AG08396 (cell line): ENCODE results near the gene CAPN2.
A peak's percentile ranks its signal among the peaks of the same experiment; 100 is the strongest.
"Not testable (repeated sequence)": the region's sequence is repeated elsewhere in the genome, so short reads cannot be mapped to it uniquely, and the experiment has no call there.

Experiments used
- DNase-seq: peaks from one replicate; pipeline ENCODE4 v3.0.0; 2012; ENCODE audit warnings: low spot score, mixed read lengths

Gene CAPN2

GRCh38 chr1:223792046-223792445 is 79.7 kb downstream of the CAPN2 start:
- DNase-seq: no peak

- DNase-seq: no peak
Measured at GRCh38 chr1:223793716-223794115, 81.4 kb downstream of the CAPN2 start.

DNA sequence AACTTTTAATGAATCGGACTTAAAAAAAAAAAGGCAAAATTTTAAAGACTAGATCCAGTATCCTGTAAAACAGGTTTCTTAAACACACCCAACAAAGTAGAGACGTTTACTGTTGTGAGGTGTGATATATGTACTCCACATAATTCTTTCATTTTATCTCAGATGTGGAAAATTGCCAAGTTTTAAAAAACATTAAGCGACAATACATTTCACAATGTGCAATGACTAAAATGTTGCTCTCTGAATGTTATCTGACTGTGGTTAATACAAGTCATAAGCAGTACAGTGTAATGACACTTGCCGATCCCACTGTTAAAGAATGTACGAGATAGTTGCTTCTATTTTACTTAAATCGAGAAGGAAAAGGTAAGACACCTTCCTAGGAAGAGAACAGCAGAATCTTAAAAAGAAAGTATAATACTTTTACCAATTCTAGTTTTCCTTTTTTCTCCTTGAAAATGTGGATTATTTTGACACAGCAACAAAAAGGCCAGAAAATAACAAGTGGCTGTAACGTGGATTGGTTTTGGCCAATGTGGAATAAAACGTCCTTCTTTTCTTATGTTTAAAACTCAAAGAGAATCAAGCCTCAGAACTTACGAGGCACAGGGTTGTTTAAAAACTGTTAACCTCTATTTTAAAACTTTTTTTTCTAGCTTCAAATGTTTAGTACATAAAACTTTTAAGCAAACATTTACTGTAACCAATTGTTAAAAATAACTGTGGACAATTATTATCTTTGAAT is 82.0 kb downstream of the CAPN2 start:
- DNase-seq: no peak

DNA sequence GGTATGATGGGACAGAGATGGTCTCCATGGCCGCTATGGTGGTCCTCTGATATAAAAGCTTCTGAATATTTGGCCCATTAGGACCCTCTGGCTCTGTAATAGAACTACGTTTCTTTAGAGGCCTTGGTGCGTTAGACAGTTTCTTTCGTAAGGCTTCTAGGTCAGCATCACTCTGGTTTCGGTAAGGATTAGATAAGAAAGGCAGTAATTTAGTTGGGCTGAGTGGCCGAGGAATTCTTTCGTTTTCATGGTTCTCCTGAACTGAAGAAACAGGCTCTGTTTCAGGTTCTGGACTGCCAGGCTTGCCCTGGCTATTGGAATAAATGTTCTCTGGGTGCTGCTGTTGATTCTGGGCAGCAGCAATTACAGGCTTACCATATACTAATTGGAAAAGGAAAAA is 83.9 kb downstream of the CAPN2 start:
- DNase-seq: no peak

DNA sequence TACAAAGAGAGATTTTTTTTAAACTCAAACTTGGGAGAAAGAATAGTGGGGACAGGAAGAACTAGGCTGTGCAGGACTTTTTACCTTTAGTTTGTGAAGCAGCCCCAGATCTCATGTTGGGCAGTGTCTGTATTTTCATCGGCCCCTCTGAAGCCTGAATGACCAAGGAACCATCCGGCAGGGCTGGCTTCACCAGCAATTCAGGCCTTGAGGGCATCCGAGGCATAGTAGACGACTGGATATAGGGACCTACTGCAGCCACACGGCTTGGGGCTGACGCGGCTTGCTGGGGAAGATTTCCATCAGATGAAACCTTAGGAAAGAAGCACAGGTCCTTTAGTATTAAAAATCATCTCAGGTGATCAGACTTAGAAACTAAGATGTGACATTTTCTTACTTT is 89.7 kb downstream of the CAPN2 start:
- DNase-seq: no peak

GRCh38 chr1:223802602-223803001 is 90.3 kb downstream of the CAPN2 start:
- DNase-seq: no peak

DNA sequence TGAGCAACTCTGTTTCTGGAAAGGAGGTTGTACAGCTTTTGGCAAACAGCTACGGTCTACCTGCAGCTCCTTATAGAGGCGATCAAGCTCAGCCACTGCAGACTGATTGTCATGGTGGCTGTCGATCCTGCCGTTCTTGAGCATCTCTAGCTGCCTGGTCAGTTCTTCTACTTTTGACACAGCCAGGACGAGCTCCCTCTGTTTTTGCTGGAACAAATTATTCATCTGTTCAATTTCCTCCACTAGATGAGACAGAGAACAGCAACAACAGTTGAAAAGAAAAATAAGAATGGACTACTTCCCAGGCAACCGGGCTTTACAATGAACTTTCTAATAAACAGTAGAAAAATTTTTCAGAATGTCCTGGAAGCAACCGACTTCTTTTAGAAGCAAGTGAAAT is 90.9 kb downstream of the CAPN2 start:
- DNase-seq: no peak

- DNase-seq: not testable (repeated sequence)
Measured at GRCh38 chr1:223809905-223810304, 97.6 kb downstream of the CAPN2 start.

DNA sequence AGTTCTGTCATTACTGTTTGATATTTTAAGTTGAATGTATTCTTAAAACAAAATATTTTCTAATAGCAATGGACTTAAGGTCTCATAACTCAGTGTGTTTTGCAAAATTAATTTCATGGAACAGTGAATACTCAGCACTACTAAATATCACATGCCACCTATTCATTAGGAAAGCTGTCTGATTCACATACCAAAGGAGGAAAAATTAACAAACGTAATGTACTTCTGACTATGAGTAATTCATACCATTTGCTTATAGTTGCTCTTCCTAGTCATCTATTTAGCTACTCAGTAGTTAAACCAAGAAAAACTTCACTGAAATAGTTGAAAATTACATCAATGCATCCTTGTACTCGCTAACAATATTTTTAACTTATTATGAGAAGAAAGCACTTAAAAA is 98.2 kb downstream of the CAPN2 start:
- no peak for DNase-seq

DNA sequence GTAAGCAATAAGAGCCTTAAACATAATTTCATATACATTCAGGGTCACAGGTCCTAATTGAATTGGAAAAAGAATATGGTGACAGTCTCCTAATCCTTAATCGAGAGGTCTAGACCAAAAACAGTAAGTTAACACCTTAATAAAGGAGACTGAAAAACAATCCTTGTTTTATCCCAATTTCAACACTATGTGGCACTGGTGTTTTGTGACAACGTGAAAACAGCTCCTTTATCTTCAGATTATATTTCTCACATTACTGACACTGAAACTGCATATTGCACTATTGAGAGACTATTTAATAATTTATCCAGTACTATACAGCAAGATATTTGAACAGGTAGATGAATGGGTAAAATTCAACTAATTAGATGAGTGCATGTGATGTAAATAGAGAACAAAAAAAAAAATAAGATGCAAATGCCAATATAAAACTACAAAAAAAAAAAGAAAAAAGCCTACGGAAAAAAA is 99.3 kb downstream of the CAPN2 start:
- no peak for DNase-seq

GRCh38 chr1:223813645-223814044 is 101.3 kb downstream of the CAPN2 start:
- no peak for DNase-seq

DNA sequence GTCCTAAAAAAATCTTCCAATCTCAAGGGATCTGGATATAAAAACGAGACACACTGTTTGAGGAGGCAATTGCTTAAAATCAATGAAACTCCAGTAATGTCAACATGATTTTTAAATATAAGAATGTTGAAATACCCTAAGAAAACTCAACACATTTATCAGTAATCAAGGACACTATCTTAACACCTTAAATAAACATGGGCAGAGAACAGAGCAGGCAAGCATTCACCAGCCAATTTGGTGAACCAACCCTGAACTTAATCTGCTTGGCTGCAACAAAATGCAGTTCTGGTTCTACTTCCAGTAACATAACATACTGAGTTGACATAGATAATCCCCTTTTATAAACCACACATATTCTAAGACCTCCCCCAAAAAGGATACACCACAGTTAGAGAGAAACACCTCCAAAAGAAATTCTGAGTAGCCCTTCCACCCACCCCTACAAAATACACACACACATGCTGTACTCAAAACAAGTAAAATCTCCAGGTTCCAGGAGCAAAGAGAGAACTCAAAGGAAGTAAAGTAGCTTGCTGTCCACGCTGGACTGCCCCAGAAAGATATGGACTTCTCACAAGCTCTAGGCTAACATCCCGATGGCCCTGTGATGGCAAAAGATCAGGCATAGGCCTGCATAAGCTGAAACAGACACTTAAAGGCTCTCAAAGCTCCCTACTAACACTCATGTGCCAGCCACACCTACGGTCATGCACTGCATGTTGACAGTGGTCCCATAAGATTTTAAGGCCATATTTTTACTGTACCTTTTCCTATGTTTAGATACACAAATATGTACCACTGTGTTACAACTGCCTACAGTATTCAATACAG is 102.9 kb downstream of the CAPN2 start:
- DNase-seq: no peak

- DNase-seq: no peak
Measured at GRCh38 chr1:223815865-223816264, 103.5 kb downstream of the CAPN2 start.

GRCh38 chr1:223817265-223817664 is 104.9 kb downstream of the CAPN2 start:
- DNase-seq: not testable (repeated sequence)

DNA sequence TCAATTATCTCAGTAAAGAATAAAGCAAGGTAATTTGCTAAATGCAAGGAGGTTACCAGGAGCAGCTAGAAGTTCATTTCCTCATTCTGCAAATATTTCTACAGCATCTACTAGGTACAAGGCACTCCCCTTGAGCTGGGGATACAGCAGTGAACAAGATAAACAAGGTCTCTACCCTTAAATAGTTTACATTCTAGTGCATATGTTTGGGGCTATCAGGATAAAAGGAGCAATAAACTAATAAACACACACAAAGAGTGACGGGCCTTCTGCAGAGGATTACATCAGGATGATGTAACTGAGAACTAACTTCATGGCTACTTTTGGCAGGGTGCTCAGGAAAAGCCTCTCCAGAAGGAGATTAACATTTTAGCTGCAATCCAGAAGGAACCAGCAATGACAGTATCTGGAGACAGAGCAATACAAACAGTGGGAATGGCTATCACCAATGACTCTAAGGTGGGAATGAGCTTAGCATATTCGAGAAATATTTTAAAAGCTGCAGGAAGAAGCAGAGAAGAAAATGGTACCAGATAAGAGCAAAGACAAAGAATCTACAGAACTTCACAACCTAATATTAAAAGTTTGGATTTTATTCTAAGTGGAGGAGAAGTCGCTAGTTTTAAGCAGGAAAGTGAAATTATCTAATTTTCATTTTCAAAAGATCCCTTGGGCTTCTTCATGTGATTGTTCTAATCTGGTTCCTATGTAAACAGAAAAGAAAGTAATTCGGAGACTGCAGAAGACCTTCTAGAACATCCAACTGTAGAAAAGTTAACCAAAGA is 107.6 kb downstream of the CAPN2 start:
- DNase-seq: peak; percentile 32

- DNase-seq: no peak
Measured at GRCh38 chr1:223820515-223820858, 108.1 kb downstream of the CAPN2 start.

DNA sequence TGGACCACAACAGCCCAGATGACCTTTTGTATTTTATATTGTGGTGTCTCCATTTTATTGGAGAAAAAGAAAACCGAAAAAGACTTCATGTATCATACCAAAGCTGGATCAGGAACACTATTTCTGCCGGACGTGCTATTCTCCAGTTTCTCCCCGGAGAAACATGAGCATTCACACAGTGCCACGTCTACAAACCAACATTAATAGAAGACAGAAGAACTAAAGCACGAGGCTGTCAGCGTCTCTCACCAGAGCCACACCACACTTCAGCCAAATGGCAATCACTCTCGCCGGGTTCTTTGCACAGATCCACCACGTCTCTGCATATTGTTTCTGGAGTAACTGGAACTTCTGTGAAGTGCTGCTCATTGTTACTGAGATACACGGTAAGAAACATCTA is 108.6 kb downstream of the CAPN2 start:
- no peak for DNase-seq

DNA sequence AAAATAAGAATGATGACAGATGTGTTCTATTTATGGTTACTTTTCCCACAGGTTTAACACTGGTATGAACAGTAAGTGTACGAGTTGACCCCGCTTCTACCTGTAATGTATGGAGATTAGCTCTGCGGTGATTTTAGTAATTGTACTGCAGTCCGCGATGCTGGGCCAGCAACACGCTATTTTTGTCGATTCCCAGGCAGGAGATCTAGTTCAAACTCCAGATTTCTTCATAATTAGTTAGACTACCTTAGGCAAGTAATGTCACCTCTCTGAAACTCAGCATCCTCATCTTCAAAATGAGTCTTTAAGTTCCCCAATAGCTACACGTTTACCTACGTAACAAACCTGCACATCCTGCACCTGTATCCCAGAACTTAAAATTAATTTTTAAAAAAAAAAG is 111.9 kb downstream of the CAPN2 start:
- DNase-seq: no peak

- DNase-seq: no peak
Measured at GRCh38 chr1:223824712-223825111, 112.4 kb downstream of the CAPN2 start.
